ENCODE results near the gene FNDC7. TPM values are rescaled to one million over a fixed set of nuclear protein-coding genes. Genes with fewer than 3 reads are reported as not detected.
A peak's percentile ranks its signal among the peaks of the same experiment; 100 is the strongest.

The FNDC7 gene
- total and polyA plus RNA-seq, 9 of the 15 experiments (the other 6 are each of a cell fraction or from before 2014, with no cell fraction given) = not detected

GRCh38 chr1:108691942-108692723 is 20.6 kb upstream of the FNDC7 start, which contains the start of gene PRPF38B (continued):
- TF ChIP-seq CHAMP1 (IDR thresholded peaks at IDR 0.05) (peak; percentile 75), GTF2F1 (IDR thresholded peaks at IDR 0.05; ENCODE audit: low read depth, low read length) (peak; percentile 93), C11orf30 (IDR thresholded peaks at IDR 0.05; ENCODE audit: low read depth) (peak; percentile 86), MIER1 (IDR thresholded peaks at IDR 0.05; ENCODE audit: low read depth) (no peak), HOXB6 (CRISPR knock-in tag; IDR thresholded peaks at IDR 0.05; ENCODE audit: borderline replicate concordance) (no peak), STAT6 (CRISPR knock-in tag; IDR thresholded peaks at IDR 0.05) (no peak), PHF21A (IDR thresholded peaks at IDR 0.05; ENCODE audit: borderline replicate concordance, low read depth) (no peak), ZNF134 (CRISPR knock-in tag; conservative IDR thresholded peaks at IDR 0.05) (no peak), ZNF124 (CRISPR knock-in tag; IDR thresholded peaks at IDR 0.05) (no peak), L3MBTL2 (IDR thresholded peaks at IDR 0.05) (peak; percentile 83; the same call in 1 of the 2 replicates), ZNF280B (CRISPR knock-in tag; IDR thresholded peaks at IDR 0.05) (no peak), ETS1 (conservative IDR thresholded peaks at IDR 0.05; ENCODE audit: control insufficient read depth, low read depth, low read length) (peak; percentile 57), BRD4 (IDR thresholded peaks at IDR 0.05) (no peak; the same call in 1 of the 2 replicates), ZBTB7A (IDR thresholded peaks at IDR 0.05; ENCODE audit: borderline replicate concordance, control insufficient read depth, low read depth, low read length) (peak; percentile 21; the same call in 1 of the 2 replicates), KHSRP (IDR thresholded peaks at IDR 0.05) (no peak), XRCC4 (IDR thresholded peaks at IDR 0.05; ENCODE audit: extremely low read depth, insufficient read depth, insufficient read length) (no peak), ZNF57 (CRISPR knock-in tag; IDR thresholded peaks at IDR 0.05) (no peak), SIRT6 (IDR thresholded peaks at IDR 0.05; ENCODE audit: low read depth, low read length) (no peak), TGIF2 (CRISPR knock-in tag; IDR thresholded peaks at IDR 0.05) (peak; percentile 86)
